GM19328 (cell line): ENCODE results near the gene SETD2.
"Not testable (repeated sequence)": the region's sequence is repeated elsewhere in the genome, so short reads cannot be mapped to it uniquely, and the experiment has no call there.

Source experiments
- ATAC-seq: cut with Tn5 transposase; IDR thresholded peaks from one replicate; pipeline ENCODE4 v1.9.1; 2021; ENCODE audit warnings: mild to moderate bottlenecking, moderate library complexity; ENCODE audit not compliant: unreplicated experiment

SETD2 gene

DNA sequence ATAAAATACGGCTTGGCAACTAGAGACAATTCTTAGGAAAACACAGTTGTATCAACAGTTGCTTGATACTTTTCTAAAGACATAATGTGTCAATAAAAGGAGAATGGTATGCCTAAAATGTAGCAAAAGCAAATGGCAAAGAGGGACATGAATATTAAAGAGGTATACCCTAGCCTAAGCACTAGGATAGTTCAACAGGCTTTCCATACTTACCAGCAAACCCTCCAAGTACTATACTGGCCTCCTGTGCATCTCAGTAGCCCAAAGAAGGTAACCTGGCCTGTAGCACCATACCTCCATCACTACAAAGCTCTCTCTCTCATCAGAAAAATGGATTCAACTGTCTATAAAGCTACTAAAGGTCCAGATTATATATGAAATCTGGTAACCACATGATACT, 7.5 kb downstream of the SETD2 start:
- no peak for ATAC-seq

DNA sequence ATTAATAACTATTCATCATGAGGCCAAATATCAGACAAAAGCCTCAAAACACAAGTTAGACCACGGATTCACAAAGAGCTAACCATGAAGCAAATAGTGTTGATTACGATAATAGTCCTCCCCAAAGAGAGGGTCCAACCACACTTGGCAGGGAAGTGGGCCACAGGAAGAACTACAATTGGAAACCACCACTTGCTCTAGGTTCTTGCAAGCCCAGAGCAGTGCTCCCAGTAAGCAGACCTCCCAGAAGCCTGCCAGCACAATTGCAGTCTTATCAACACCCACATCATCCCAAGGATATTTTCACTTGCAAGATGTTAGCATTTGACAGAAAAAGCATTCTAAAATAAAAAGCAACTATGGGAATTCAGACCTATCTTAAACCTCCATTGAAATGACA, 11.3 kb downstream of the SETD2 start:
- ATAC-seq = no peak

DNA sequence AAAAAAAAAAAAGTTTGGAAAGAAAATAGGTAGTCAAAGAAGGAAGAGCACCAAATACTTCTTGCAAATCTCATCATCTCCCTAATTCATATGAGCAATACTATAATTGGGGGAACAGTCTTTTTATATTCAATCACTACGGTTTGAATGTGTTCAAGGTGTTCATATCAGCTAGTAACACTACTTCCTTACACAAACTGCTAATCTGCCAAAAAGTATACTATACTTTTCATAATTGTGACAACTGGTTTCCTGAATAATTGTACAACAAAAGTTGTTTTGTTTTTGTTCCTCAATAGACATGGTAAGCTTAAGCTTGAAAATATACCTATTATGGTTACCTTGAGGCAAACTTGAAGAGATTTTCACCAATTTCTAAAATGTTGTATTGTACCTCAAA, 12.1 kb downstream of the SETD2 start:
- ATAC-seq = no peak

DNA sequence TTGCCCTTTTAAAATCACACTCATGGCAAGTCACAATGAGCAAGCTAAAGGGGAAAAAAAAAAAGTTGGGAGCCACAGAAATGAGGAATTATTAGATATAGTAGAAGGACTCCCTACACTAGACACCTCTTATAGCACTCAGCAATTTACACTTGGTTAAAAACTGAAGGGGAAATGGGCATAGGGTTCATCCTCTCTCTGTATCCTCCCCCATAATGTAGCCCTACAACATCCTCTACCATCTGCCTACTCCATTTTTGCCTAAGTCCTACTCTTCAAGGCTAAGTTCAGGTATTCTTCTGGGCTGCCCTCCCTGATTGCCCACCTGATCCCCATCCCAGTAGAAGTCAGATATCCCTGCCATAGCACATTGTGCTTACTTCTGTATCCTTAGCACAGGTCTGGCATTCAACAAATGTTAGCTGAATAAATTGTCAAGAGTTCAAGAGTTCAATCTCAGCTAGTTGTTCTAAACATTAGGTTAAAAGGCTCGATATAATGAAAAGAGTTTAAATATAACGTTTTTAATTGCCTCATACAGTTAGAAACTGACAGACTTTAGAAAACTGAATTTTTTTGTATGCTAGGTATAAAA, 14.5 kb downstream of the SETD2 start:
- no peak for ATAC-seq

DNA sequence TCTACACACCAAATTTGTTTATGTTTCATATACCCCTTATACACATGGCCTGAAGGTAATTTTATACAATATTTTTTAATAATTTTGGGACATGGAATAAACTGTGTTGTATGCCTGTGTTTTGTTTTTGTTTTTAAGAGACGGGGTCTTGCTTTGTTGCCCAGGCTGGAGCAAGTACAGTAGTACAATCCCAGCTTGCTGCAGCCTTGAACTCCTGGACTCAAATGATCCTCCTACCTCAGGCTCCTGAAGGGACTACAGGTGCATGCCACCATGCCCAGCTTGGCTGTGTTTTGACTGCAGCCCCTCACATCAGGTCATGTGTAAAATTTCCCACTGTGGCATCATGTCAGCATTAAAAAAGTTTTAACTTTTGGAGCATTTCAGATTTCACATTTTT, 18.6 kb downstream of the SETD2 start:
- no peak for ATAC-seq

DNA sequence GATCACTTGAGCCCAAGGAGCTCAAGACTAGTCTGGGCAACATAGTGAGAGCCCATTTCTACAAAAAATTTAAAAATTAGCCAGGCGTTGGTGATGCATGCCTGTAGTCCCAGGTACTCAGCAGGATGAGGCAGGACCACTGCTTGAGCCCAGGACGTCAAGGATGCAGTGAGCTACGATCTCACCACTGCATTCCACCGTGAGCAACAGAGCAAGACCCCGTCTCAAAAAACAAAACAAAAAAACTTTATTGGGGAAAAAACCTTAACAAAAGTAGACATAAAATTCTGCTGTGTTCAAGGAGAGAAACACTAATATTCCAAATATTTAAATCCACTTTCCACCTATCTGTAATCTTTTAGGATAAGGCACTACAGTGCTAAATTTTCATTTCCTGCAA, 20.8 kb downstream of the SETD2 start:
- ATAC-seq = no peak

DNA sequence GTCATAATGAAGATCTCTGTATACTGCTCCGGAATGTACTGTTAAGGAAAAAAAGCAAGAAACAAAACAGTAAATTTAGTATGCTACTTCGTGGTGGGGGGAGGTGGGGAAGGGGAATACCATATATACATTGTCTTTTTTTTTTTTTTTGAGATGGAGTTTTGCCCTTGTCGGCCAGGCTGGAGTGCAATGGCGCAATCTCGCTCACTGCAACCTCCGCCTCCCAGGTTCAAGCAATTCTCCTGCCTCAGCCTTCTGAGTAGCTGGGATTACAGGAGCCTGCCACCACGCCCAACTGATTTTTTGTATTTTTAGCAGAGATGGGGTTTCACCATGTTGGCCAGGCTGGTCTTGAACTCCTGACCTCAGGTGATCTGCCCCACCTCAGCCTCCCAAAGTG, 21.4 kb downstream of the SETD2 start:
- not testable (repeated sequence) for ATAC-seq

DNA sequence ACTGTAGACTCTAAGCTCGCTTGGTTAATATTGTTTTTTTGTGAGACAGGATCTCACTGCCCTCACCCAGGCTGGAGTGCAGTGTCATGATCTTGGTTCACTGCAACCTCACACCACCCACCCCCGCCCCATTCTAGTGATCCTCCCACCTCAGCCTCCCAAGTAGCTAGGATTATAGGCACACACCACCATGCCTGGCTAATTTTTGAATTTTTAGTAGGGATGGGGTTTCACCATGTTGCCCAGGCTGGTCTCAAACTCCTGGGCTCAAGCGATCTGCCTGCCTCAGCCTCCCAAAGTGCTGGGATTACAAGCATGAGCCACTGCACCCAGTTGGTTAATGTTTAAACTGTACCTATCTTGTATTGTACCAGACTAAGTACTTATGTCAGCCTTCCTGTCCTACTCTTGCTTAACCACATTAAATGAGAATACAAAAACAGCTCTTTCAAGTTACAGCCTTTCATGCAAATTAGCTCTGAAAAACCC, 22.9 kb downstream of the SETD2 start:
- peak; percentile 68 for ATAC-seq

DNA sequence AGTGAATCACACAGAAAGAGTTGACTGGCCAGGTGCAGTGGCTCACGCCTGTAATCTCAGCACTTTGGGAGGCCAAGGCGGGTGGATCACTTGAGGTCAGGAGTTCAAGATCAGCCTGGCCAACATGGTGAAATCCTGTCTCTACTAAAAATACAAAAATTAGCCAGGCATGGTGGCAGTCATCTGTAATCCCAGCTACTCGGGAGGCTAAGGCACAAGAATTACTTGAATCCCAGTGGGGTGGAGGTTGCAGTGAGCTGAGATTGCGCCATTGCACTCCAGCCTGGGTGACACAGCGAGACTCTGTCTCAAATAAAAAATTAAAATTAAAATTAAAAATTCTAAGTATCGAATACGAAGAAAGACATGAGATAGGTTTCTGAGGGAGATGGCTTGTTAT, 23.4 kb downstream of the SETD2 start:
- not testable (repeated sequence) for ATAC-seq

DNA sequence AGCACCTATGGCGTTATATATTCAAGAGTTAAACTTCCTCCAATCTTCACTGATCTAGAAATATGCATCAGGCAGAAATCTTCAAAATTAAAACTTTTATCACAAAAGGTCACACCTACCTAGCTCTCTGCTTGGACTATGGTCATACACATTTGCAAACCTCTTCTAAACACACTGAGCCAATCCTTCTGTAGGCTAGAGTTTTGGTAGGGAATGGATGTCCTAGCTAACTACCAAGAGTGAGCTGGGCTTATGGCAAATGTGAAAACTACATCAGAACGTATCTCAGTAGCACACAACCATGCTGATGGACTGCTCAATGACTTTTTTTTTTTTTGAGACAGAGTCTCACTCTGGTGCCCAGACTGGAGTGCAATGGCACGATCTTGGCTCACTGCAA, 29.6 kb downstream of the SETD2 start:
- ATAC-seq = no peak

DNA sequence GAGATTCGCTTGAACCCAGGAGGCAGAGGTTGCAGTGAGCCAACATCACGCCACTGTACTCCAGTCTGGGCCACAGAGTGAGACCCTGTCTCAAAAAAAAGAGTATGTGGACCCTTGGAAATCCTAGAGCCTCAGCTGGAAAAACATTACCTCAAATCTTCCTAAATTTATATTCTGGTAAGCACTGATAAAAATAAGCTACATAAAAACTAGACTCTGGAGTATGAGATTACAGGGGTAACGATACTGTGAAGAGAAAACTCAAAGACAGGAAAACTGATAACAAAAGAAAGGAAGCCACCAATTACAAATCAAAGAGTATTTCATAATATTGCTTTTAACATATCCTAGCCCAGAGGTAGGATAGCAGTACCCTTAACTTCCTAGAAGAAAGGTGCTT, 30.3 kb downstream of the SETD2 start:
- no peak for ATAC-seq

DNA sequence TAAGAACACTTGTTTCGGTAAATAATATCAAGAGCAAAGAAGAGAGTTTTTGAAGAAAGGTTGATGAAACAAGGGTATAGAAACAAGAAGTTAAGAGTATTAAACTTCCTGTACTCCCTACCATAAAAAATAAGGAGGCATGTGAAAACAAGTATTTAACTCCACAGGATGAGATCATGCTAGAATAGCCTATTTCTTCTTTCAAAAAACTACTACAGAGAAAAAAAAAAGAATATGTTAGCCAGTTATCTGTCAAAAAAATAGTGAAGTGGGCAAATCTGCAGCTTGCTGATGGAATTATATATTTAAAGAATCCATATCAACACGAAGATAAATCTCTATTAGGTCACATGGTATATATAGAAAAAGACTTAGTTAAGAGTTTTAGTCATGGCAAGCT, 33.4 kb downstream of the SETD2 start:
- ATAC-seq = no peak

DNA sequence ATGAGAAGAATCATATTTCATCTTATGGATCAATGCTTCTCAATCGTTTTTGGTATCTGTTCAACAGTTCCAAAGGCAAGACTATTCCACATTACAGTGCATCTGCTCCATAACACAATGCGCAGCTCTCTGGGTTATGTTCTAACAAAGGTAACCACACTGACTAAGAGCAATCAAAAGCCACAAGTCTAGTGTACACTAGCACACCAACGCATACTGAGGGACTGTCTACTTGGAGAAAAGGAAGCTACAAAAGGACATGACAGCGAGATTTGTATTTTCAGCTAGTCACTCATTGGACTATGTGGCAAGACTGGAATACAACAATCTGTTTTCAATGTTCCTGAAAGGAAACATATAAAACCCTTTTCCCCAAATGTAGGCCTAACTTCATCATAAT, 35.8 kb downstream of the SETD2 start:
- ATAC-seq = no peak

DNA sequence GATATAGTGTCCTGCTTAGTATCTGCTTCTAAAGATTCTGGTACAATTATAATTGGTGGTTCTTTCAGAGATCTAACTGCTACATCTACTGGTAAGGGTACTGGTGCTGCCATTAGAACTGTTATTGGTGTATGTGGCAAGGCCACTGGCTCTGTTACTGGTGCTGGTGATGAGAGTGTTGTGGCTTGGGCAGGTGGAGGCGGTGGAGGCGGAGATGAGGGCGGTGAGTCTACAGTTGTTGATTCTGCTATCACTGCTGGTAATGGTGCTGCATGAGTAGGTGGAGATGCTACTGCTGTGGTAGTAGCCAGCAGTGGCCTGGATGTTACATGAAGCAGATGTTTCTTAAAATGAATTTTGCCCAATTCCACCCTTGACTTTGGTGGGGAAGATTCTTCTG, 40.1 kb downstream of the SETD2 start:
- no peak for ATAC-seq

DNA sequence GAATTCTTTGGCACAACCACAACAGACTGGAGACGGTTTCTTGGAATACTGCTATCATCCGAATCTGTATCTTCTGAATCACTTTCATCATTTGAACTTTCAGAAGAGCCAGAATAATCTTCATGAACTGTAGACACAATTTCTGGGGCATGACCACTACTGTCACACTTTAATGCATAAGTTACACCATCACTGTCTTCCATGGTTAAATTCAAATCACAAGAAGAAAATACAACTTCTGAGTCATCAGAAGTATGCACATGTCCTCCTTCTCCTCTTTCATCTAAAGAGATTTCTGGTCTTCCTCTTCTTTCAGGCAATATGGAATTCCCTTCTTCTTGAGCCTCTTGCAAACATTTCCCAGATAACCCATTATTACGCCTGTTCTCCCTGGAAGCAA, 42.5 kb downstream of the SETD2 start:
- no peak for ATAC-seq

DNA sequence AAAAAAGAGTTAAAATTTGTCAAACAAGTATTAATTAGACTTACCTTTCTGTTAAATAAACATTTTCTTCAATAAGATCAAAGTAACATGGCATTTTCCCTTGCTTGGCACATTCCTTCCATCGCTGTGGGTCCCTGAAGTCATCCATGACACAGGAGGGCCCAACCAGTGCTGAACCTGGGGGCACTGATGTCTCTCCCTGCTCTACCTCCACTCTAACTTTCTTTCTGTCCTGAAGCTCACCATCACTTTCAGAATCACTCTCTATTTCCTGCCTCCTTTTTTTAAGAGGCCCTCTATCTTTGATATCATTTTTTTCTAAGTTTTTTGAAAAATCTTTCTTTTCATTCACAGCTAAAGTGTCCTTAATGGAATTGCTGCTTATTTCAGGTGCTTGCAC, 43.8 kb downstream of the SETD2 start:
- no peak for ATAC-seq

DNA sequence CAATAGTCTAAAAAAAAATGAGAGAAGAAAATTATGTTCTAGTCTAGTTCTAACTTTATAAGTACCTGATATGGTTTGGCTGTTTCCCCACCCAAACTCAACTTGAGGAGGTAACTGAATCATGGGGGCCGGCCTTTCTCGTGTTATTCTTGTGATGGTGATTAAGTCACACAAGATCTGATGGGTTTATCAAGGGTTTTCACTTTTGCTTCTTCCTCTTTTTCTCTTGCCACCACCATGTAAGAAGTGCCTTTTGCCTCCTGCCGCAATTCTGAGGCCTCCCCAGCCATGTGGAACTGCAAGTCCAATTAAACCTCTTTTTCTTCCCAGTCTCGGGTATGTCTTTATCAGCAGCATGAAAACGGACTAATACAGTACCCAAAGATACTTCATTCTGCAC, 44.5 kb downstream of the SETD2 start:
- ATAC-seq = not testable (repeated sequence)

DNA sequence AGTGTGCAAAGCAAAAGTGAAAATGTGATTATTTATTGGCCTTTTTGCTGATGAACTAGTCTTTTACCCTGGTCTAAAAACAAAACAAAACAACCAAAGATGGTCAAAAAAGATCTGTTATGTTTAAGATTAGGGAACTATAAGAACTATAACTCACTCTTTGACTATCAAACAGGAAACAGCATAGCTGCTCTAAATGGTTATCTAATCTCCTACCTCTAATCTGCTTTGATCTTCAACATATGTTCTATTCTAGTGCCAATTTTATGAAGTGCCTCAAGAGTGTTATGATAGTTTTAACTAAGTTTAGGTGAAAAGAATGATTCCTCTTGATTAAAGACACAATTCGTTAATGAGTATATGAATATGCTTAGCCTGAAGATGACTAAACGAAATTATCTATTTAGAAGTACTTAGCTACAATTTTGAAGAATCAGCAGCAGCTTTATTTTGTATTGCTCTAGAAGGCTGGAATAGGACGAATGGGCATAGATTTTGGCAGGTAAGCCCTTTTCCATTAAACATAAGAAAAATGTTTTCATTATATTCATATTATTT, 46.0 kb downstream of the SETD2 start:
- ATAC-seq = no peak

DNA sequence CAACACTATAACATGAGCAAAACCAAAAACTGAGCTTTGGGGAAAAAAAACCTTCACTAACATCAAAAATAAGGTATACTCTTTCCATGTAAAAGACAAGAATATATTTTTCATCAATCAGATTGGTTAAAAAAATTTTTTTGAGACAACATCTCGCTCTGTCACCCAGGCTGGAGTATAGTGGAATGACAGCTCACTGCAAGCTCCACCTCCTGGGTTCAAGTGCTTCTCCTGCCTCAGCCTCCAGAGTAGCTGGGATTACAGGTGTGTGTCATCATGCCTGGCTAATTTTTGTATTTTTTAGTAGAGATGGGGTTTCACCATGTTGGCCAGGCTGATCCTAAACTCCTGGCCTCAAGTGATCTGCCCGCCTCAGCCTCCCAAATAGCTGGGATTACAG, 48.4 kb downstream of the SETD2 start:
- ATAC-seq = not testable (repeated sequence)

DNA sequence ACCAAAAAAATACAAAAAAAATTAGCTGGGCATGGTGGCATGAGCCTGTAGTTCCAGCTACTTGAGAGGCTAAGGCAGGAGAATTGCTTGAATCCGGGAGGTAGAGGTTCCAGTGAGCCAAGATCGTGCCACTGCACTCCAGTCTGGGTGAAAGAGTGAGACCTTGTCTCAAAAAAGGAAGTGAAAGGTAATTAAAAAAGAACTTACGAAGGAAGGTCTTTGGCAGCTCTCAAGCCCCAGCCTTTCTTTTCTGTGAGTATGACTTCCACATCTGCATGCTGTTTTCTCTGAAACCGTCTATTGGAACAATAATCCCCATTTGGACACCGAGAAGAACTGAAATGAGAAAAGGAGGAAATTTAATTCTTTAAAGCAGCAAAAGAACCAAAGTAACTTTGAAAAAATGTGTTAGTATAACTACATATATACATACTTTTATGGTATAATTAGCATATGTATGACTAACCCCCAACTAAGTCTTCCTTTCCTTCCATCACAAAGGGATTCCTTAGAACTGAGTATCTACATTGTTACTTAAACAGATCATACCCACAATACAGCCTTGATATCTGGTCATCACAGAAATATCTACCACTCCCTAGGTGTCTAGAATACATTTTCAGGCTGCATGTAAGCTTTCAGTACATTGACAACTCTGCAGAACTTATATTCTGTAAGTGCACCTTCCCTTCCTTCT, 50.1 kb downstream of the SETD2 start:
- ATAC-seq = no peak

DNA sequence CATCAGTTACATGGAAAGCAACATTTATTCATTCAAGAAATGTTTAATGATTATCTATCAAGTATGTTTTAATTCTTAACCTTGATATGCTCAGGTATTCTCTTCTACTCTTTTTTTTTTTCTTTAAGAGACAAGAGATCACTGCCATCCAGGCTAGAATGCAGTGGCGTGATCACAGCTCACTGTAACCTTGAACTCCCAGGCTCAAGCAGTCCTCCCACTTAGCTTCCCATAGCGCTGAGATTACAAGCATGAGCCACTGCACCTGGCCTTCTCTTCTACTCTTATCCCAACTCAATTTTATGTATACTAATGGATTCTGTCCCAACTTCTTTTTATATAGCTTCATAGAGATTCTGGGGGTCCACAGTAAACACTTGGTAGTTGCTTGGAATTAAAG, 50.9 kb downstream of the SETD2 start:
- ATAC-seq = no peak

DNA sequence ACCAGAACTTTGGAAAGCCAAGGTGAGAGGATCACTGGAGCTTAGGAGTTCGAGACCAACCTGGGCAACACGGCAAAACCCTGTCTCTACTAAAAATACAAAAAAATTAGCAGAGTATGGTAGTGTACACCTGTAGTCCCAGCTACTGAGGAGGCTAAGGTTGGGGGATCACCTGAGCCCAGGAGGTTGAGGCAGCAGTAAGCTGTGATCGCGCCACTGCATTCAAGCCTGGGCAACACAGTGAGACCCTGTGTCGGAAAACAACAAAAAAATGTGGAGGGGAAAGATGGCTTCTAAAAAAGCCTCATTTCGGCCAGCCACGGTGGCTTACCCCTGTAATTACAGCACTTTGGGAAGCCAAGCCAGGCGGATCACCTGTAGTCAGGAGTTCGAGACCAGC, 54.5 kb downstream of the SETD2 start:
- ATAC-seq = no peak

DNA sequence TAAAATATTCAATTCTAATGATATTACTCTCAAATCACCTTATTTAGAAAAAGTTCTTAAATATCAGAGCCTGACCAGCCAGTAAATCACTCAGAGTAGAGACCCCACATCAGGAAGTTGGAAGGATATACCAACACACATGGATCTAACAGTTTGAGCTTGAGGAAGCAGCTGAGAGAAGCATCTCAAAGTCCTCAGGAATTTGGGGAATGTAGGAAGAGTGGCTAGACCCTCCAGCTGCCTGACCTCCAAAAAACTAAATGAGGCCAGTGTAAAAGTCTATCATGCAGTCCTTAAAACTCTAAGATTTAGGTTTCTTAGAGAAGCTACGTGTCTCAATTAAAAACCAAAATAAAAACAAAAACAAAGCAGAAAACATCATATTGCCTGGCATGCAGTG, 55.4 kb downstream of the SETD2 start:
- no peak for ATAC-seq
